GM18907 (cell line): Measurements from ENCODE around the gene TEAD3.

Experiments
- ATAC-seq: cut with Tn5 transposase; IDR thresholded peaks from one replicate; pipeline ENCODE4 v1.9.1; 2021; ENCODE audit warnings: mild to moderate bottlenecking, moderate library complexity; ENCODE audit not compliant: unreplicated experiment

The TEAD3 gene

DNA sequence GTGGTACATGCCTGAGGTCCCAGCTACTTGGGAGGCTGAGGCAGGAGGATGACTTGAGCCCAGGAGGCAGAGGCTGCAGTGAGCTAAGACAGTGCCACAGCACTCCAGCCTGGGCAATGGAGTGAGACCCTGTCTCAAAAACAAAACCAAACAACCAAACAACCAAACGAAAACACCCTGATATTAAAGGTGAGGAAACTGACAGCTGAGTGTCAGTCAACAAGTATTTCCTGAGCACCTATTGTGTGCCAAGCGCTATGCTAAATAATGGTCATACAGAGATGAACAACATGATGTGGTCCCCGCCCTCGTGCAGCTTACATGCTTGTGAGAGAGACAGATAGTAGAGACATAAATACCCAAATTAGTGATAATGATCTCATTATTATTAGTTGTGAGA, 17.7 kb upstream of the TEAD3 start:
- no peak for ATAC-seq

DNA sequence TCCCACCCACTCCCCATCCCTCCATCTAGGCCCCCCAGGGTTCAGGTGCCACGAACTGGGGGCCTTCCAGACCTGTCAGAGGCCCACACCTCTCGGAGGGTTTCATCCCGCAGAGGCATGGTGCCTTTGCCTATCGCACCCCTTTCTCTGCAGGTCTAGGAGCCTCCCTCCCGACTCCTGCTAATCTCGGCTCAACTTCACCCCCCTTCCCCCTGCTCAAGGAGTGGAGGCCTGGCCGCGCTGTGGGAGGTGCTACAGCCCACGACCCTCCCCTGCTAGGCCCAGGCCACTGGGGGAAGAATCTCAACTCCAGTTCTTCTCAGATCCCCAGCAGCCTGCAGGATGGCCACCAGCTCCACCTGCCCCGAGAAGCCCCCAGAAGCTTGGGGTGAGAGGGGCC, 15.9 kb upstream of the TEAD3 start, which contains the start of gene TULP1:
TULP1 (minus strand) TSS at position 157 of the 400 bp plus-strand sequence; CDS start at position 119, 38 bp downstream.
- ATAC-seq = no peak

DNA sequence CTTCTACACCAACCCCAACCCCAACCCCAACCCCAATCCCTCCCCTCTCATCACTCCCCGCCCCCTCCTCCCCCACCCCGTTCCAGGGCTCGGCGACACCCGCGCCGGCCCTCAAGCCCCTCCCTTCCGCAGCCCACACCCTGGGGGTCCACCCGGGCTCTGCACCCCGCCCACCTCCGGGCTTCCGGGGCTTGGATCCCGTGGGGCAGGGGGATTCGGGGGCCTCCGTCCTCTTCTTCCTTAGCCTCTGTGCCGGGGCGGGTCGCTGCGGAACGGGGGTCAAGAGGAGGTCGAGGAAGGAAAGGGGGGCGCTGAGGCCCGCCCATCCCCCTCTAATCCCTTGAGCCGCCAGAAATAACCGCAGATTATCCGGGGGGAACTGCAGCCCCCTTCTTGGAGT, 15.1 kb upstream of the TEAD3 start:
- ATAC-seq = no peak

DNA sequence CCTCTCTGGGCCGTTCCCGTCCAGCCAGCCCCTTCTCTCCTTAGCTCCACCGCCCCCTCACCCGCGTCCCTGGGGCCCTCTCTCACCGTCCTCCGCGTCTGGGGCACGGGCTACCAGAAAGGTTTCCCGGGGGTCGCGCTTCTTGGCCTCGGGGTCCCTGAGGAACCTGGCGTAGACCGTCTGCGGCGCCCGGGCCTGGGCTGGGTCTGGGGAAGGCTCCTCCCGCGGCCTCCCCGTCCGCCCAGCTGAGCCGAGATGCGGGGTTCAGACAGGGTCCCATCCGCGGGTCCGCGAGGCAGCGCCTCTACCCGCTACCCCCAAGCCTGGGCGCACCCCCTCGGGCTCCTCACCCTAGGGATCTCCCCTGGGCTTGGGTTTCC, 14.7 kb upstream of the TEAD3 start:
- ATAC-seq = no peak

DNA sequence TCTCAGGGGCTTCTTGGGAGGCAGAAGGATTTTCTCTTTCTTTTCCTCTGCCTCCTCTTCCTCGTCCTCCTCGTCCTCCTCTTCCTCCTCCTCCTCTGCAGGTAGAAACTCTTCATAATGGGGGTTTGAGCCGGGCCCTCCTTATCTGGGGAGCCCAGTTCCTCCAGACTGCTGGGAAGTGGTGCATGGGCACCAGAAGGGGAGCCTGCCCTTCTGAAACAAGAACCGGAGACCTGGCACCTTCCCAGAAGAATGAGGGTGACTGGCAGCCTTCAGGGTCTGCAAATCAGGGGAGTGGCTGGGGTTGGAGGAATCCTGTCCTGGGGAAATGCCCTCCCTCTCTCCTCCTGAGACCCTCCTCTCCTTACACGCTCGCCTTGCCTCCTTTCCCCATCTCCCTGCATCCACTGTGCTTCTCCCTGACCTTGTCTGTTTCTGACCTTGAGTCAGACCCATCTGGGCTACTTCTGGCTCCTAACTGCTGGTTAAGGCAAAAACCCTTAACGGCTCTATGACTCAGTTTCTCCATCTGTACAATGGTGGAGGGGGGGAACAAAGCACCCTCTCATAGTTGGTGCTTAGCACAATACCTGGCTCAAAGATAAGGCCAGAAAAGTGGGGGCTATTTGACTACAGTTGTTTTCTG, 14.2 kb upstream of the TEAD3 start:
- ATAC-seq = no peak

DNA sequence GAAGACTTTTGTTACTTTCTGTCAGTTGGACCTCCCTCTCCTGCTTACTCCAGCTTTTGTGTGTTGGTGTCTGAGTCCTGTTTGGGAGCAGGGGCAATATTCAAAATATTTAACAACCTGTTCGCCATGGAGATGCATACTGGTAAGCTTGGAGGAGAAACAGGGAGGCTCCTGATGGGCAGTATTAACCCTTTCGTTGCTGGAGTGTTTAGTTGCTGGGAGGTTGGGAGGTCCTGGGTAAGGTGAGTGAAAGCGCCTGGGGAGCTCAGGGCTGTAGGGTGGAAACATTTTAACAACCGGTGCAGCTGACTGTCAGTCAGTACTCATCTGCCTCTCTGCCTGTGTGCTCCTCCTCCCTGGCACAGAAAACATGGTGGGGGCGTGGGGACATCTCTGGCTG, 11.7 kb upstream of the TEAD3 start:
- no peak for ATAC-seq

DNA sequence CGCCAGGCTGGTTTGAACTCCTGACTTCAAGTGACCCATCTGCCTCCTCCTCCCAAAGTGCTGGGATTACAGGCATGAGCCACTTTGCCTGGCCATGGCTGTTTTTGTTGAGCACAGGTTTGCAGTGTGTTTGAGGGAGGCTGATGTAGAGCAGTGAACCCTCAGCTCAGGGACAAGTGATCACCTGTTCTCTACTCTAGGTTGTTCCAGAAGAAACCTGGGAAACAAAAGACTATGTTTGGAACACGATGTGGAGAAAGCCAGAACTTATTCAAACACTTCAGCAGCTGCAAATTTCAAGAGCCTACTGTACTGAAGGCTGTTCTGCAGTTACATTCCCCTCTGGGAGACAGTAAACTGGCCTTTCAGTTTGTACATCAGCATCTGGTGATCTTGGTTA, 11.1 kb upstream of the TEAD3 start:
- no peak for ATAC-seq

DNA sequence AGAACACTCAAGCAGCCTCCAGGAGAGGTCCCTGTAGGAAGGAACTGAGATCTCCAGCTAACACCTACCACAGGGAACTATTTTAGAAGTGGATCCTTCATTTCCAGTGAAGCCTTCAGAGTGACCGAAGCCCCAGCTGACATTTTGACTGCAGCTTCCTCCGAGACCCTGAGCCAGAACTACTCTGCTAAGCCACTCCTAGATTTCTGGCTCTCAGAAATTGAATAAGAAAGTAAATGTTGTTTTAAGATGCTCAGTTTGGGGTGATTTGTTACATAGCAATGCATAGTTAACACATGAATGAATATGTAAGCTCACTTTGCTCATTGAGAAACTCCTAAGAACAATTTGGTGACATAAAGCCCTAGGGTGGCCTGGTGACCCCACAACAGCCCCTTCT, 10.3 kb upstream of the TEAD3 start:
- no peak for ATAC-seq

DNA sequence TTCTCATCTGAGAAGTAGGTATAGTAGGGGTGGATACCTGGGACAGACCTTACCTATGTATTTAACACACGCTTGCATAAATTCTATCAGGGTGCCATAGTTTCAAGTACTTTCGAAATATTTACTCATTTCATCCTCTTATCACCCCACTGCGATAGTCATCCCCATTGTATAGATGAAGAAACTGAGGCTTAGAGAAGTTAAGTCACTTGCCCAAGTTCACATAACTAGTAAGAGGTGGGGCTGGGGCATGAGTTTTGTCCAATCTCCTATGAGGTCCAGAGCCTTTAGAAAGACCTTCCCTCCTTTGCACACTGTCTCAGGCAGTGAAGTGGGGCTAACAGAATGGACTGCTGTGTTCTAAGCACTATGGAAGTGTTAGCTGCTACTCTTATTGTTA, 9.7 kb upstream of the TEAD3 start:
- ATAC-seq = no peak

DNA sequence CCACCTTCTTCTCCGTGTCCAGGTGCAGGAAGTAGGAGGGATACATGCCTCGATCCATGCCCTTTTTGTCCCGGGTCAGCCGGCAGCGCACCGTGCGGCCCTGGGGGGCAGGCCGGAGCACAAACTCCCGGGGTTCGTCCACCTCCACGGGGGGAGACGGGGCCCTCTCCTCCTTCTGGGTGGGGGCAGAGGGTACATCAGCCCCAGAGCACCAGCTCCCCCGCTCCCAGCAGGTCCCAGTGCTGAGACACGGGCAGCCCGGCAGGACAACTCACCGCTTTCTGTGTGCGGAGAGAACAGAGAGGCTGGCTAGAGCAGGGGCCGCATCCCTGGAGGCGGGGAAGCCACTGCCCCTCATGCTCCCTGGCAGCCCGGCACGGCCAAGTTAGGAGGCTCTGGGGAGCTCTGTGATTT, 9.1 kb upstream of the TEAD3 start:
- no peak for ATAC-seq

DNA sequence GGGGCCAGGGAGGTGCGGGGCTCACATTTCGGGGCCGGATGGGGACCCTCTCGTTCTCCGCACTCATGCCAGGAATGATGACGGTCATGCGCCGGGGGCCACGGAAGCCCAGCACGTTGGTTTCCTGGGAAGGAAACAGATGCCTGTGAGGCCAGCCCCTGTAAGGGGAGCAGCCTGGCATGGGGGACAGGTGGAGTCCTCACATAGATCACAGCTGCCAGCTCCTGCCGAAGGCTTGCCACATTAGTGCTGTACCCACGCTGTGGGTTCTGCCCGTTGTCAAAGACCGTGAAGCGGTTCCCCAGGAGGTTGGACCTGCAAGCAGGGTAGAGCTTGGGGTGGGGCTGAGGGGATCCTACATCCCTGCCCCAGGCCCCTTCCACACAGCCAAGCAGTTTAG, 6.7 kb upstream of the TEAD3 start:
- no peak for ATAC-seq

DNA sequence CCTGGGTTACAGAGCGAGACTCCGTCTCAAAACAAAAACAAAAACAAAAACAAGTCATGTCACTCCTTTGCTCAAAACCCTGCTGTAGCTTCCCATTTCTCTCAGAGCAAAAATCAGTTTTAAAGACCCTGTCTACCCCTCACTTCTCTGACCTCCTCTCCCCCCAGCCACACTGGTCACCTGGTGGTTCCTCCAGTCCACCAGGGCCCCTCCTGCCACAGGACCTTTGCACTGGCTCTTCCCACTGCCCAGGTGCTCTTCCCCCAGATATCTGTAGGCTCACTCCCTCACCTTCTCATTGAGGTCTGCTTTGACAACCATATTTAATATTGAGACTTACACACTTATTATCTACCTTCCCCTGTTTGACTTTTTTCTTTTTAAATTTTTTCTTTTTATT, 4.9 kb upstream of the TEAD3 start:
- no peak for ATAC-seq

DNA sequence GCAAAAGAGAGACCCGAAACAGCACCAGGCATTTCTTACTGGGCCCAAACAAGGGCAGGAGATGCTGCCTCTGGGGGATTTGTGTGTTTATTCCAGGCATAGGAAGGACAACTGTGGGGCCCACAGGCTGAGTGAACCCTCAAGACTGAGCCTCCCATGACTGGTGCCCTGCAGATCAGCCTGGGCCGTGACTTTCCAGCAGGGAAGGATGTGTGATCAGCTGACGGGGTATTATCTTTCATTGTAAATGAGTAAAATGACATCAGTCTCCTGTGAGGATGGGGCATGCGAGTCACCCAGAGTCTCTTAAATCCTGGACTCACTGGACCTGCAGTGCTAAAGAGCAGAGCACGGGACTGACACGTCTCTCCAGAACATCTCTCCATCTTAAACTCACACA, 3.9 kb upstream of the TEAD3 start:
- no peak for ATAC-seq

DNA sequence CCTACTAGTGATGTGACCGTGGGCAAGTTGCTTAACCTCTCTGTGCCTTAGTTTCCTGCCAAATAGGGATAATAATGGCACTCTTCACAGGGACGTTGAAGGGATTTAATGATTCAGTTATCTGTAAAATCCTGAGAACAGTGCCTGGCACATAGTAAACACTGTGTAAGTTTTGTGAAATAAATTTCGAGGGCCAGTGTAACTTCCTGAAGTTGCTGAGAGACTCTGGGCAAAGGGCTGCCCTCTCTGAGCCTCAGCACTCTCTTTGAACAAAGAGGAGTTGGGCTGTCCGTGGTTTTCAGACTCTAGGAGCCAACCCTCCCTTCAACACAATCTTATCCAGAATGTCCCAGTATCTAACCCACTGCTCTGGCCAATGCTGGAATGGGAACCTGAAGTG, 2.5 kb upstream of the TEAD3 start:
- ATAC-seq = no peak

DNA sequence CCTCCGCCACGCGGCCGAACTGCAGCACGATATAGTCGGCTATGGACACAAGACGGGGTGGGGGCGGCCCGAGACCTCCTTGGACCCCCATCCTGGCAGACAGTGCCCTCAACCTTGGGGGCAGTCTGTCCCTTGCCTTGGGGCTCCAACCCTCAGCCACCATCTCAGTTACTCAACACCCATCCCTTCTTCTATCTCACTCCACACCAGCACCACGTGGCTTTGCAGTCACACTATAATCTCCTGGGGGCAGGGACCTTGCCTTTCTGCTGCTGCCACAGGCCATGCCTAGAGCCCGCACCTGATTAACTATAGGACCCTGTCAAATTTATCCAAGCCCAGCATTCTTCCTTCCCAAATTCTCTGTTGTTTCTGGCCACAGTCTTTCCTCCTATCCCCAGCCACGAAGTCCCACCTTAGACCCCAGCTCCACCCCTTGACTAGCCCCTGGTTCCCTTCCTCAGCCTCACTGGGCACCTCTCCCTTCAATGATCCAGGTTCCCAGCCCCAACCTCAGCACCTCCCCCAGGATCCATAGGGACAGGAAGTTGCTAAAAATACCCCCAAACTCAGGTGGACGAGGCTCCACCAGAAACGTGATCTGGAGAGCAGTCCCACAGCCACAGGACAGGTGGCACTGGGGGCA, 1.7 kb upstream of the TEAD3 start:
- ATAC-seq = no peak

DNA sequence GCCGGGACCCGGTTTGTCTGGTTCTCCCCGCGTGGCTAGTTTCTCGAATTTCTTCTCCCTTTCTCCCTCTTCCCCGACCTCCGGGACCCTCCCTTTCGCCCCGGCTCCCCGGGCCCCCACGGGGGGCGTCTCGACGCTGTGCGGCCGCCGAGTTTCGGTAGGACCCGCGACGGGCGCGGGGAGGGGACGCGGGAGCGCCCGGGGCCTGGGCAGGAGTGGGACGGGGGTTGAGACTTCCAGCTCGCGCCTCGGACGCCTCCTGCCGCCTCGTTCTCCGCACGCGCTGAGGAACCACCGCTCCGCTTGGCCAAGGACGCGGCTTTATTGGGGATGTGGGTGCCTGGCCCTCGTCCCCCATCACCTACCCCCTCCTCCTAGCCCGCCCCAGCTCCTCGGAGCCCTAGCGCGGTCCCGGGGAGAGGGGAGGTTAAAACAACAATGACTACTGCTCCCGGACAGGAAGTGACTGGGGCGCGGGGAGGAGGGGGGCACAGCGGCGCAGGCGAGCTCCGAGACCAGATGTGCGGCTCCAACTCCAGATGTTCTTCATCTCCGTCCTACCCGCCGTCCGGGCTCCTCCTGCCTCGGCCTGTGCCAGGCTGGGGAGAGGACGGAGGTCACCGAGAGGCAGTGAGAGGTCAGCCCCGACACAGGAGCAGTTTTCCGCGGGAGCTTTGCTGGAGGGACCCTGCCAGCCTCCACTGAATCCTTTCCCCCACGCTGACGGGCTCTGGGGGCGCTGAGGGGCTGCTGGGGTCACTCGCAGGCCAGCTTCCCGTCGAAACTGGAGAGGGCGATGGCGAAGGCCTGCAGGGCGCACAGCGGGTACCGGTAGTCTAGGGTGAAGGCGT, 917 bp upstream of the TEAD3 start:
- no peak for ATAC-seq

DNA sequence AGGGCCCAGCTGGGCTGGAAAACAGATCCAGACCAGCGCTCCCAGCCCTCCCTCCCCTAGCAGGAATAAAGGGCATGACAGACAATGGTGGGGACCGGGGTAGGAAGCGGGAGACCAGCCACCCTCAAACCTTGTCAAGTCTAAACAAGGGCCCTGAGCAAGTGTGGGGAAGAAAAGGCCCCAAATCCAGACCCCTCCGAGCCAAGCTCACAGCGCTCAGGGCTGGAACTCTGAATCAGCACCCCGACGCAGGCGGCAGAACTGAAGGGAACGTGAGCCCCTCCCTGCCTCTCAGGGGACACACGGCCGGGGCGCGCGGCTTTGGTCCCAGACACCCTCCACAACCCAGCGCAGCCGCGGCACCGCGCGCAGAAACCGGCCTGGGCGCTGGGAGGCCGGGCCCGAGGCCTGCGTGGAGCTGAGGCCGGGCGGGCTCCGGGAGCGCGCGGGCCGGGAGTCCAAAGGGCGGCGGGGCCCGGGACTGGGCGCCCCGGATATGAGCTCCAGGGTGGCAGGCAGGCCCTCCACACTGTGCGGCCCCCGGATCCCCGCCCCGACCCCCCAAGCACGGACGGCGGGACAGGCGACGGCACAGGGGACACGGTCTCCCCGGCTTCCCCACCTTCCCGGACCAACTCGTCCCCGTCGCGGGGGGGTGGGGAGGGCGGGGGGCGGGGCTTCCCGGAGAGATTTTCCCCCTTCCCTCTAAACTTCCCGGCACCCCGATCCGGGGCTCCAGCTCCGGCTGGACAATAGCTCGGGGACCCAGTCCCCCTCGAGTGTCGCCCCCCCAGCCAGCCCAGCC, 641 bp downstream of the TEAD3 start:
- no peak for ATAC-seq

DNA sequence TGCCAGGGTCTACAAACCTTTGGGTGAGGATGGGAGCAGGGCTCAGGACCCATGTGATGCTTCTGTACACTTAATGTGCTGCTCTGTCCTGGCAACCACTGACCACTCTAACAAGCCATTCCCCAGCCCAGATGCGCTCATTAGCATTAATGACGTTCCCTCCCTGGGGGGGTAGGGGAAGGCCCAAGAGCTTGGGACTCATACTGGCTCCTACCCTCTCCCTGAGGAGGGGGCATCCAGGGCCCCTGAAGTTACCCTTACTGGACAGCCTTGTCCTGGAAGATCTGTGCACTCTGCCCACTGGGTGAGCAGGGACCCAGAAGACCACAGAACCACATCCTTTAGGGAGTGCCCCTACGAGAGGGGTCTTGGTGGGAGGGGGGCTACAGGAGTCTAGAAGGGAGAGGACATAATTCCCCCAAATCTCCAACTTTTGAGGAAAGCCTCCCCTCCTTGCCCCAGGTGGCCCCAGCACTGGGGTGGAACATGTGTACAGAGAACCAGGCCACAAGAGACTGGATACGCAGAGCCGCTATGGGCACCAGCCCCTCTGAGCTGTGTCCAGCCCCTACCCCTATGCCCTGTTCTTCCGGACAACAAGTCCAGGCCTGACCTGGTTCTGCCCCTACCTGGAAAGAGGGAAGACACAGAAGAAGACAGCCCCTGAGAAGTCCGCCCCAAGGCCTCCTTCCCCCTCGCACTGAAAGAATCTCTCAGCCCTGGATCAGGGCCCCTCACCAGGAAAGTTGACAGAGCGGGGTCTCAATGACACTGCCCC, 1.4 kb downstream of the TEAD3 start:
- ATAC-seq = no peak

DNA sequence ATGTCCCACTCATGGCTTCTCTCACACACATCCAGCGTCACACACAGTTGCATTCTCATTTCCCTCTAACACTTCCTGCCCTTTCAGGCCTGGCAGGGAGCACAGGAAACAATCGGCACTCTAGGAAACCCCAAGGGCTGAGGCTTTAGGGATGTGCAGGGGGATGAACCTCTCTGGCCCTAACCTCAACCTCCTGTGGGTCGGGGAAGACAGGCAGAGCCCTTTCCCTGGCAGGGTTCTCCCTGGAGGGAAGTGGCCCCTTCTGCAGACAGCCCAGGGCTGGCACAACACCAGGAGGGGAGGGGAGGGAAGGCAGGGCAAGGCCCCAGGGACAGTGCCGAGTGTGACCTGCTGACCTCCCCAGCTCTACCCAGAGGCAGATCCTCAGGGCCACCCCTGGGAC, 2.7 kb downstream of the TEAD3 start:
- ATAC-seq = no peak

DNA sequence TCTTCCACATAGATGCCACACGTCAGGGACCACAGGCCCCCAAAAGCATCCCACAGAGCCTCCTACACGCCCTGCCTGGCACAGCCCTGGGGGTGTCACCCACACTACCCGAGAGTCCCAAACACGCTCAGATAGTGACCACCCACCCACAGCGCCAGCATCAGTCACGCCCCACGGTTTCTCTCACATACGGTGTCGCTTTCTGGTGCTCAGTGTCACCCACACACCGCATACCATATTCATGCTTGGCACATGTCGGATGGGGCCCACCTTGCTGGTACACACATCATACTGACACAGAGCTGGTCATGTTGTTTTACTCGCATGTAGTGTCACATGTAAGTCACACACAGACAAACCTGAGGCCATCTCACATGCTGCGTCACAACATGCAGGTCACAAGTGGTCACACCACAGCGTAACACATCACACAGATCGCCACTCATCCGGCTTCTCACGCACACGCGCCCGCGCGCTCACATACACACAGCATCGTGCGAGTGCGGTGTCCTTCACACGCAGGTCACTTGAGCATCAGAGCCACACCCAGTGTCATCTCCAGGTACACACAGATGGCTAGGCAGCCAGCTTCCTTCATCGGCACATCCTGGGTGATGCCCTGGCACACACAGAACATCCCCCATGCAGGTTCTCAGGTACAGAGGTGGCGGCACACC, 3.4 kb downstream of the TEAD3 start:
- ATAC-seq = no peak
